Right lobe of liver (tissue), 4 donors: ENCODE results near the gene AKNA.

Experiments used
- POLR2A ChIP-seq: fragments of 450-650 bp; IDR thresholded peaks from one replicate; pipeline ENCODE4 v1.6.1; 2017; ENCODE audit warnings: antibody characterized with exemption, mild to moderate bottlenecking
- TF ChIP-seq, protein P1 (sequence below), 4 donors: fragments of 200-600 bp in 3 of 4; fragments of 450-650 bp in 1 of 4; IDR thresholded peaks; one replicate each; pipeline versions ENCODE4 v1.5.1 to v1.8.0; 2016 to 2022; ENCODE audit warnings: antibody characterized with exemption in 4 of 4, mild to moderate bottlenecking in 2 of 4
- donor health status: DM: no; HTN: no; CAD: no.
- donor health status: DM: no; HTN: no; CAD: no.
- donor health status: DM: no; HTN: yes; CAD: no.

- TF ChIP-seq, protein P1, sequence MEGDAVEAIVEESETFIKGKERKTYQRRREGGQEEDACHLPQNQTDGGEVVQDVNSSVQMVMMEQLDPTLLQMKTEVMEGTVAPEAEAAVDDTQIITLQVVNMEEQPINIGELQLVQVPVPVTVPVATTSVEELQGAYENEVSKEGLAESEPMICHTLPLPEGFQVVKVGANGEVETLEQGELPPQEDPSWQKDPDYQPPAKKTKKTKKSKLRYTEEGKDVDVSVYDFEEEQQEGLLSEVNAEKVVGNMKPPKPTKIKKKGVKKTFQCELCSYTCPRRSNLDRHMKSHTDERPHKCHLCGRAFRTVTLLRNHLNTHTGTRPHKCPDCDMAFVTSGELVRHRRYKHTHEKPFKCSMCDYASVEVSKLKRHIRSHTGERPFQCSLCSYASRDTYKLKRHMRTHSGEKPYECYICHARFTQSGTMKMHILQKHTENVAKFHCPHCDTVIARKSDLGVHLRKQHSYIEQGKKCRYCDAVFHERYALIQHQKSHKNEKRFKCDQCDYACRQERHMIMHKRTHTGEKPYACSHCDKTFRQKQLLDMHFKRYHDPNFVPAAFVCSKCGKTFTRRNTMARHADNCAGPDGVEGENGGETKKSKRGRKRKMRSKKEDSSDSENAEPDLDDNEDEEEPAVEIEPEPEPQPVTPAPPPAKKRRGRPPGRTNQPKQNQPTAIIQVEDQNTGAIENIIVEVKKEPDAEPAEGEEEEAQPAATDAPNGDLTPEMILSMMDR (IDR thresholded peaks at IDR 0.05) = no peak
- no peak for TF ChIP-seq POLR2A
These were observed 29.1 kb upstream of the AKNA start for GRCh38 chr9:114416906-114417305.
